Erythroblast (primary cell): ENCODE measurements around the gene HTR5A.

ENCODE experiments used
- DNase-seq, 2 experiments: peaks; one replicate each; lab custom pipeline; 2025; lab: John Stamatoyannopoulos, UW
- GATA1 ChIP-seq: IDR thresholded peaks from 2 replicates; pipeline ENCODE4 v1.6.1; 2011; ENCODE audit warnings: low read depth, mild to moderate bottlenecking, control low read depth, low read length, moderate library complexity
- POLR2A ChIP-seq: IDR thresholded peaks from 2 replicates; pipeline ENCODE4 v1.6.1; 2011; ENCODE audit warnings: mild to moderate bottlenecking, low read length

Gene HTR5A

DNA sequence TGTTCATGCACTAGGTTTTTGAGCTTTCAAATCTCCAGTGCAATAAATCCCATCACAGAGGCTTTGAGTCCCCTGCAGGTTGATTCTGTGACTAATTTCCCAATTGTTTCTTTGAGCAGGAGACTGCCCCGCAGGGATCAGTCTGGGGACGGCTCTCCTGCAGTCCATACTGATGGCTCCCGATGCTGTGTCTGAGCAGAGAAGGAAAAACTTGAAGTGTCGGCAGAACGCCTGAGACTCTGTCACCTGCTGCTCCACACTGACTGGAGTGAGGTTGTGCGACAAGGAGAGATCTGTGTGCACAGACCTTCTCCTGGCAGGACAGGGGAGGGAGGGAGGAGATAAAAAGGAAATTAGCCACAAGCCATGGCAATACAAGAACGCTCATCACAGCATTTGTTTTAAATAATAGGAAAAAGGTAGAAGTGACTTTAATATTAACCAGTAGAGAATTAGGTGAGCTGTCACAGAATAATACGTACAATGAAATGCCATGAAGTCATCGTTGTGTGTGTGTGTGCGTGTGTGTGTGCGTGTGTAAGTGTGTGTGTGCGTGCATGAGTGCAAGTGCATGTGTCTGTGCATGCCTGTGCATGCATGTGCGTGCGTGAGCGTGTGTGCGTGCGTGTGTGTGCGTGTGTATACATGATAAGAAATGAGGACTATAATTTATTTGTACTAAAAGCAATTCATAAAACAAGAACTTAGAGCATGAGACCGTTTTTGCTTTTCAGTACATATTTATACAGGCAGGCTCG, 38.2 kb downstream of the HTR5A start:
- TF ChIP-seq GATA1 (no peak), POLR2A (no peak)
- DNase-seq: no peak

DNA sequence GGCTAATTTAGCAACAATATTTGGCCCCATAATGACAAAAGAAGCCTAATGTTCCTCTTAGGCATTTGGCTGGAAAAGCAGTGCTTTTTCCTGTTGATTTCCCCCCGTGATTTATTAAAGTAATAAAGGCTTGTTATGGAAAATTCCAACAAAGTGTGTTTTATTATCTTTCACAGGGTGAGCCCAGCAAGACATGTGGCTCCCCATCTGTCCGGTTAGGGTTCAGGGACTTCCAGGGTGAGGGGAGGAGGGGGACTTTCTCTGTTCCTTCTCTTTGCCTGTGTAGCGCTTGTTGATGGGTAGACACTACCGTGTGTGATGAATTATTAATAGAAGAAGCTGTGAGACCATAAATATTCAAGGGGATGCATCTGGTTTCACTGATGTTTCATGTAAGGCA, 39.0 kb downstream of the HTR5A start:
- no peak for DNase-seq
- no peak for TF ChIP-seq POLR2A

DNA sequence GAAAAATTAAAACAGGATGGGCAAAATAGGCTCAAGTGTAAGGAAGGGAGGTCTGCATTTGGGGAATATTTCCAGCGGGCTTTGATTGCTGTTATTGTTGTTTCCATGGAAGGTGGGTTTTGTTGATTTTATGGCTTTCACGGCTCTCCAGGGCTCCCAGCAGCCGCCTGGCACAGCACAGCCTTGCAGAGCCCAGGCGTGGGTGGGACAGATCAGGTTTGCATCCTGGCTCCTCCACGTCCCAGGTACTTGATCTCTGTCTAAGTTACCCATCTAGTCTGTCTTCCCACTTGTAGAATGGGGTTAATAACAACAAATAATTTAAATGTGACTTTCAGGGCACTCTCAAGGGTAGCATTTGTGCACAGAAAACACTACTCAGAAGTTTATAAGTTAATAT, 45.2 kb downstream of the HTR5A start:
- no peak for TF ChIP-seq GATA1
- no peak for TF ChIP-seq POLR2A

DNA sequence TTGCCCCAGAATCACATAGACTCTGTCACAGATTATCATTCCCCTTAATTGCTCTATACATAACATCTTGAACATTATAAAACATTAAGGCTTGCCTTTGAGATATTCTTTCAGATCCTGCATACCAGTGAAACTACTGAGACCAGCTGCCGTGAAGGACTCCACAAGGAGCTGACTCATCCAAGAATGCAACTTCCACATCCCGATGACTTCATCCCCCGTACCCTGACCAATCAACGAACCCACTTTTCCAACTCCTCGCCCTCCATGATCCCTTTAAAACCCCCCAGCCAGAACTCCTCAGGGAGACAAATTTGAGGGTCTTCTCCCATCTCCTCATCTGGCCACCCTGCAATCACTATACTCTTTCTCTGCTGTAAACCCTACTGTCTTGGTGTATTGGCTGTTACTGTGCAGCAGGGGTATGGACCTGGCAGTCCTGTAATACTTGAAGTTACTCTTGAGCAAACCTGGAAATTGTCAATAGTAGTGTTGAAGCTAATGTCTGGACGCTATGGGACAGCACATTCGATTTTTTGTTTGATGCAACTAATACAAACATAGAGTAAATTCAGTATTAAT, 49.8 kb downstream of the HTR5A start:
- no peak for DNase-seq
- no peak for TF ChIP-seq POLR2A
- no peak for TF ChIP-seq GATA1

More for the DNA sequence above, 45.2 kb downstream of the HTR5A start:
- no peak for DNase-seq

DNA sequence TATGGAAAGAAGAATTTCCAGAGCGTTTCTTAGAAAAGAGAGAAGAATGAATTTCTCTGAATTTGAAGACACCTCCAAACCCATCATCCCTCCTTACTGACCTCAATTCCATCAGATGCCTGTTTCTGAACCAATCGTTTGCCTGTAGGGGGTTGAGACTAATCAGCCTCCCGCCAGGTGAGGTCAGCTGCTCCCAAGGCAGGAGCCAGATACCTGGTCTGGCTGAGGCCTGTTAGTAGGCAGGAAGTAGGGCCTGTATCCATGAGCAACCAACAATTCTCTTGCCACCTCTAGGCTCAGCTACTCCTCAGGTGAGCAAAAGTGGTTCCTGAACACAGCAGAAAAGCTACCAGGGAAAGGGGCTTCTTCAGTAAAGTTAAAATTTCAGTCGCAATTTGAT, 50.3 kb downstream of the HTR5A start:
- TF ChIP-seq GATA1 (no peak), POLR2A (no peak)

DNA sequence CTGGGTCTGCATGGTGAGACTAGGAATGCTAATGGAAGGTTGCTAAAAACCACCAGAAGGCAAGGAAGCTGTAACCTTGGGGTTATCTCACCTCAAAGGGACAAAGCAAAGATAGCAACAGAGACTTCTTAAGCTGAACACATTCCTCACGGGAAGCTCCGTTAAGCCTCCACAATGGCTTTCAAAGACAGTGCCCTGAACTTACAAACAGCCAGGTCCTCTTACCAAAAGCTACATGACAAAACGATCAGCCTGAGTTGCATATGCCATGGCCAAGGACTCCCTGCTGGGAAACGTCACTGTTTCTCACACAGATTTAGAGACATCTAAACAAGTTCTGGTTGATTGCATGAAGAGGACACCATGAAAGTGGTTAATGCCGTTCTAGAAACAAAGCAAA, 52.7 kb downstream of the HTR5A start:
- no peak for DNase-seq
- no peak for TF ChIP-seq POLR2A
- TF ChIP-seq GATA1: no peak

More for the DNA sequence above, 50.3 kb downstream of the HTR5A start:
- no peak for DNase-seq

DNA sequence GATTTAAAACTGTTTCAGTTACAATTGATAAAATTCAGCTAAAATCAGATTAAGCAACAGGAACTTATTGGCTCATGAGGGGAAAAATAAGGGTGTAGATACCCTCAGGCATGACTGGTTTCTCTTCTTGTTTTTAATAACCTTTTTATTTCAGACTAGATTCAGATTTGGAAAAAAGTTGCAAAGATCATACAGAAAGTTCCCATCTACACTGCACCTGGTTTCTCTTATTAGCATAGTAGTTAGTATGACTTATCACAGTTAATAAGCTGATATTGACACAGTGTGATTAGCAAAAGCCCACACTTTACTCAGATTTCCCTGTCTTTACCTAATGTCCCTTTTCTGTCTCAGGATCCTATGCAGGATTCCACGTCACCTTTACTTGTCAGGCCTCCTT, 53.3 kb downstream of the HTR5A start:
- DNase-seq: no peak
- TF ChIP-seq GATA1 (no peak), POLR2A (no peak)

DNA sequence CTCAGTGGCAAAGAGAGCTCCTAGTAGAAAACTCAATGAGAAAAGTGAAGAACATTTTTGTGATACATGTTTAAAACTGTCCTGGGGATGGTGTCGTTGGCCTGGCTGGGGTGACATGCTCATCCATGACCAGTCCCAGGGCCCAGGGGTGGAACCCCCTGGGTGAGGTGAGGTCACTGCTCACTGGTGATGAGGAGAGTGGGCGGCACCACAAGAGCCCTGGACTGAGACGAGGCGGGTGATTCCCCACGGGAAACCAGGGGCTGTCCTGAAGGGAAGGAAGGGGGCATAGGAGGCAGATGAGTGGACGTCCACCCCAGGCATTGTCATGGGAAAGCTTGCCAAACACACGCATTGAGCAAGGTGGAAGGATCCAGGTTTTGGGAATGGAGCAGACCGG, 54.6 kb downstream of the HTR5A start:
- TF ChIP-seq GATA1 (no peak), POLR2A (no peak)
- no peak for DNase-seq

DNA sequence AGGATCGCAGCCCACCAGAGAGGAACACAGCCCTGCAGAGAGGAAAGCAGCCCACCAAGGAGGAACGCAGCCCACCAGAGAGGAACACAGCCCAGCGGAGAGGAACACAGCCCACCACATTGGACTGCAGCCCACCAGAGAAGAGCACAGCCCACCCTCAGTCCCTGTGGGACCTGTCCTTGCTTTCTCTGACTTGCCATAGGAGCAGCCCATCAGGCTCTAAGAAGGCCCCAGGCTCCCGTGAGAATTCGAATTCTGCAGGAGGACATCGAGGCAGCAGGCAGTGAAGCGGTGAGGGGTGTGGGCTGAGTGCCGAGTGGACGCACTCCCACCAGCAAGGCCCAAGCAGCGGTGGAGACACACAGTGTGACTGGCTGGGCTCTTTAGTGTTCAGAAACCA, 59.1 kb downstream of the HTR5A start:
- TF ChIP-seq GATA1 (no peak), POLR2A (no peak)
- no peak for DNase-seq

DNA sequence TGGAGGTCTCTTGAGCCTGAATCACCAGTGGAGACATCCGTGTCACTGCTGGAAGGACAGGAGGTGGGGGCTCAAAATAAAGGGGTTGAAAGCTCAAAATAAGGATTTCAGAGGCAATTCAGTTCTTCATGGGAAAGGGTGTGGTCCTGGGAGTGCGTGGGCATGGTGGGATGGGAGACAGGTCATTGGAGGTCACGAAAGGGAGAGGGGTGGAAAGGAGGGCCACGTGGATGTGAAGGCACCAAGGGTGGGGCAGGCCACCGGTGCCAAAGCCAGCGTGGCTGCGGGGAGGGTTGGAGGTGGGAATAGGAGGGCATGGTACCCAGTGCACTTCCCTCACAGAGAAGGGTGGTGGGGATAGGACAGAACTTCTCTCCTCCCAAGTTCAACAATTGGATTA, 59.7 kb downstream of the HTR5A start:
- TF ChIP-seq POLR2A: no peak
- no peak for DNase-seq

DNA sequence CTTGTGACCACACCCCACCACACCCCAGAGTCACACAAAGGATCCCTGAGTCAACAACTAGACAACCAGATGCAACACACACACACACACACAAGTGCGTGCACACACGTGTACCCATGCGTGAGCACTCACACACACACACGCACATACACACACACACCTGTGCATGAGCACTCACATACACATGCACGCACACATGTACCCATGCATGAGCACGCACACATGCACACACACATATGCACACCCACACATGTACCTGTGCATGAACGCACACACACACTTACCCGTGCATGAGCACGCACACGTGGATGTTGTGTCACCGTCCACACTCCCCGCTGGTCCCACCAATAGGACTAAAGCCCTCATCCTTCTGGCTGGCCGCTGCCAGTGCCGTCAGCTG, 60.4 kb downstream of the HTR5A start:
- TF ChIP-seq POLR2A (no peak), GATA1 (no peak)
- no peak for DNase-seq

DNA sequence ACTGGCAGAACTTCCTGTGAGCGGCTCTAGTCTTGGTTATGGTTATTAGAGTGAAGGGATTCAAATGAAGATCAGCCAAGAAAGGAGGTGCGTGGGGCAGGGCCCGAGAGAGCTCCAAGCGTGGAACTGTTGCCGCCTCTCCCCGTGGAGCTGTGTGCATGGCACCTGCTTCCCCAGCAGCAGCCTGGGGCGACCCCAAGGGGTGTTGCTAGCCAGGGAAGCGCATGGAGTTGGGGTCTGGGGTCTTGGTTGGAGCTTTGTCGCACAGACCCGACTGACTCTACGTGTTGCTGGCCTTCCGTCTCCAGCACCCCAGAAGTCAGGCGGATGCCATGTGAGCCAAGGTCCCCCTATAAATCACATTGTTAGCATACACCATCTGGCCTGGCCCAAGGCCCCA, 61.0 kb downstream of the HTR5A start:
- DNase-seq: no peak
- TF ChIP-seq POLR2A (no peak), GATA1 (no peak)

DNA sequence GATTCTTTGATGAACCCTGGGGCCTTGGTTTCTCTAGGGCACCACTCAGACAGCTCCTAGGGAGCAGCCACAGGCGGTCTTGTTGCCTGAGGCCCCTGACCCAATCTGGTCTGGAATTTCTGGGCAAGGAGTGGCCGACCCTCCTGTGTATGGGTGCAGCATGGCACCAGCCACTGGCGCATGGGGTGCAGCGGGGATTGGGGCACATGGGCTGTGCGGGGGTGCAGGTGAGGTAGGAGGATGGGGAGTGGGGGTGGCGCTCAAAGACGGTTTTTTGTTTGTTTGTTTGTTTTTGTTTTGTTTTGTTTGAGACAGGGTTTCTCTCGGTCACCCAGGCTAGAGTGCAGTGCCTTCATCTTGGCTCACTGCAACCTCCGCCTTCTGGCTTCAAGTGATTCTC, 62.3 kb downstream of the HTR5A start:
- no peak for TF ChIP-seq GATA1
- TF ChIP-seq POLR2A: no peak

DNA sequence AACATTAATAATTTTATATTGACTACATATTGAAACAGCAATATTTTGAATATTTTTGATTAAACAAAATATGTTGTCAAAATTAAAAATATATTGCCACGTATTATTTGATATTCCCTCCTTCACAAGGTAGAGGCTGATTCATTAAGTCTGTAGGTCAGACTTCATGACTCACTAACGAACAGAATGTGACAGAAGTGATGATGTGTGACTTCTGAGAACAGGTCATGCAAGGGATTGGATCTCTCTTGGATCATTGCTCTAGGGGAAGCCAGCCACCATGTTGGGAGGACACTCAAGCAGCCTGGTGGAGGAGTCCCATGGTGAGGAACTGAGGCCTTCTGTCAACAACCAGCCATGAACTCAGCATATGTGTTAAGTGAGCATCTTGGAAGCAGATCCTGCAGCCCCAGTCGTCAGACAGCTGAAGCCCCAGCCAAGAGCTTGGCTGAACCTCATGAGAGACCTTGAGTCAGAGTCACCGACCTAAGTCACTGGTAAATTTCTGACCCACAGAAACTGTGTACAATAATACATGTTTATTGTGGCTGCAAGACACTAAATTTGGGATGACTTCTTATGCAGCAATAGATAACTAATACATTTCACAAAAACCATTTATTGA, 66.6 kb downstream of the HTR5A start:
- no peak for DNase-seq
- TF ChIP-seq POLR2A (no peak), GATA1 (no peak)

More for the DNA sequence above, 62.3 kb downstream of the HTR5A start:
- no peak for DNase-seq
